Ishikawa (cell line): ENCODE data around the gene TMEM235.

Source experiments
- CEBPB ChIP-seq: IDR thresholded peaks from 2 replicates; pipeline ENCODE4 v1.6.1; 2012
- CREB1 ChIP-seq: IDR thresholded peaks from 2 replicates; pipeline ENCODE4 v1.6.1; 2012; ENCODE audit warnings: low read depth
- EP300 ChIP-seq: IDR thresholded peaks from 2 replicates; pipeline ENCODE4 v1.6.1; 2012; ENCODE audit warnings: borderline replicate concordance
- NFIC ChIP-seq: IDR thresholded peaks from 2 replicates; pipeline ENCODE4 v1.6.1; 2012
- RAD21 ChIP-seq: IDR thresholded peaks from 2 replicates; pipeline ENCODE4 v1.6.1; 2012; ENCODE audit warnings: low read depth
- ZBTB7A ChIP-seq: IDR thresholded peaks from 2 replicates; pipeline ENCODE4 v1.6.1; 2012; ENCODE audit warnings: low read depth
- TF ChIP-seq, protein P1 (sequence below): IDR thresholded peaks from 2 replicates; pipeline ENCODE4 v1.6.1; 2012; ENCODE audit warnings: low read depth, mild to moderate bottlenecking
- TF ChIP-seq, protein P2 (sequence below): IDR thresholded peaks from 2 replicates; pipeline ENCODE4 v1.6.1; 2012

DNA sequence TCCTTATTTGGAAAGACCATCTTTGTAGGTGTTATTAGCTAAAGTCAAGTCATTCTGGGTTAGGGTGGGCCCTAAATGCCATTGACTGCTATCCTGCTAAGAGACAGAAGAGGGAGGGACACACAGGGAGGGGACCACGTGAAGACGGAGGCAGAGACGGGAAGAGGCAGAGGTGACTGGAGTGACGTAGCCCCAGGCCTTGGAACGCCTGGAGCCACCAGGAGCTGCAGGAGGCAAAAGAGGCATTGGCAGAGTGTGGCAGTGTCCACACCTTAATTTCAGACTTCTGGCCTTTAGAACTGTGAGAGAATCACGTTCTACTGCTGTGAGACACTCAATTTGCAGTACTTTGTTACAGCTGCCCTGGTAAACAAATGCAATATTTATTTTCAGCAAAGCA, 31.0 kb upstream of the TMEM235 start:
- TF ChIP-seq NFIC (no peak), ZBTB7A (no peak), RAD21 (no peak), CEBPB (no peak), EP300 (no peak), CREB1 (no peak)
- TF ChIP-seq, protein P1, sequence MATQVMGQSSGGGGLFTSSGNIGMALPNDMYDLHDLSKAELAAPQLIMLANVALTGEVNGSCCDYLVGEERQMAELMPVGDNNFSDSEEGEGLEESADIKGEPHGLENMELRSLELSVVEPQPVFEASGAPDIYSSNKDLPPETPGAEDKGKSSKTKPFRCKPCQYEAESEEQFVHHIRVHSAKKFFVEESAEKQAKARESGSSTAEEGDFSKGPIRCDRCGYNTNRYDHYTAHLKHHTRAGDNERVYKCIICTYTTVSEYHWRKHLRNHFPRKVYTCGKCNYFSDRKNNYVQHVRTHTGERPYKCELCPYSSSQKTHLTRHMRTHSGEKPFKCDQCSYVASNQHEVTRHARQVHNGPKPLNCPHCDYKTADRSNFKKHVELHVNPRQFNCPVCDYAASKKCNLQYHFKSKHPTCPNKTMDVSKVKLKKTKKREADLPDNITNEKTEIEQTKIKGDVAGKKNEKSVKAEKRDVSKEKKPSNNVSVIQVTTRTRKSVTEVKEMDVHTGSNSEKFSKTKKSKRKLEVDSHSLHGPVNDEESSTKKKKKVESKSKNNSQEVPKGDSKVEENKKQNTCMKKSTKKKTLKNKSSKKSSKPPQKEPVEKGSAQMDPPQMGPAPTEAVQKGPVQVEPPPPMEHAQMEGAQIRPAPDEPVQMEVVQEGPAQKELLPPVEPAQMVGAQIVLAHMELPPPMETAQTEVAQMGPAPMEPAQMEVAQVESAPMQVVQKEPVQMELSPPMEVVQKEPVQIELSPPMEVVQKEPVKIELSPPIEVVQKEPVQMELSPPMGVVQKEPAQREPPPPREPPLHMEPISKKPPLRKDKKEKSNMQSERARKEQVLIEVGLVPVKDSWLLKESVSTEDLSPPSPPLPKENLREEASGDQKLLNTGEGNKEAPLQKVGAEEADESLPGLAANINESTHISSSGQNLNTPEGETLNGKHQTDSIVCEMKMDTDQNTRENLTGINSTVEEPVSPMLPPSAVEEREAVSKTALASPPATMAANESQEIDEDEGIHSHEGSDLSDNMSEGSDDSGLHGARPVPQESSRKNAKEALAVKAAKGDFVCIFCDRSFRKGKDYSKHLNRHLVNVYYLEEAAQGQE: no peak
- TF ChIP-seq, protein P2, sequence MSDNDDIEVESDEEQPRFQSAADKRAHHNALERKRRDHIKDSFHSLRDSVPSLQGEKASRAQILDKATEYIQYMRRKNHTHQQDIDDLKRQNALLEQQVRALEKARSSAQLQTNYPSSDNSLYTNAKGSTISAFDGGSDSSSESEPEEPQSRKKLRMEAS: no peak
